ENCODE measurements around the gene MMP17. TPM values are rescaled to one million over a fixed set of nuclear protein-coding genes. Genes with fewer than 3 reads are reported as not detected.

The MMP17 gene
- total RNA-seq, 2 experiments from 2014 or later: not detected

DNA sequence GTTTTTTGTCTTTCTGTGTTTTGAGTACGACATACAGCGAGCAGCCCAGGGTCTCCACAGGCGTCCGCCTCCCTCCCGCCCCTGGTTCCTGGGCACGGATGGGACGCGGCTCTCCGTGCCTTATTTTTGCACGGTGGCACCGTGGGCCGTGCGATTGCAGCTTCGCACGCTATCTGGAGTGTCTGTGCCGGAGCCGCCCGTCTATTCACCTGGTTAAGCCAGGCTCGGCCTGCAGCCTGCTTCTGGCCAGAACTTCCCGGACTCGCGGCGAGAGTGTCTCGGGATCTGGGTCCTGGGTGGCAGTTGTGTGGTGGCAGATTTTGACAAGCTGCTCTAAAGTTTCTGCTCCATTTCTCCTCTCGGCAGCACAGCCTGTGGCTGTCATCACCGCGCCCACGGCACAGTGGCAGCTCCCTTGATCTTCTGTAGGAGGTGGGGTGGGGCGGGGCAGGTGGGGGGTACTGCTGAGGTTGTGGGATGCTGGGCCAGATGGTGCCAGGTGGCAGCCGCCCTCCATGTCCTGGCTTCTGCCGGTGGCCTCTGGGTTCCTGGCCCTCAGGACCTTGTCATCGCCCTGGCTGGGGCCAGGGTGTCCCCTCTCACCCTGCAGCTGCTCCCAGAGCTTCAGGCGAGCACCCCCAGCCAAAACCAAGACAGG lies 2.9 kb downstream of the MMP17 start:
- Histone ChIP-seq H2AFZ (ENCODE audit: low read length) (no peak overlapping the region), H3K9me2 (ENCODE audit: insufficient read depth, low read length) (no peaks in the 10 kb centered on the region), H3K4me3 (ENCODE audit: low read depth, low read length, poor library complexity, severe bottlenecking) (no peak overlapping the region), H3K4me2 (ENCODE audit: low read length) (no peak overlapping the region), H3K79me2 (ENCODE audit: insufficient read depth, low read depth, low read length) (no peaks in the 10 kb centered on the region), H3K36me3 (ENCODE audit: insufficient read depth, low read length) (no peaks in the 10 kb centered on the region), H3K27ac (ENCODE audit: low read depth, low read length, poor library complexity, severe bottlenecking) (no peak overlapping the region), H3K9me3 (ENCODE audit: low read length) (no peaks in the 10 kb centered on the region), H4K20me1 (ENCODE audit: insufficient read depth, low read length) (no peaks in the 10 kb centered on the region), H3K4me1 (ENCODE audit: insufficient read depth, low read length, poor library complexity, severe bottlenecking) (no peaks in the 10 kb centered on the region)
- BruUV-seq (replicated peaks): no TSS peak
- intact Hi-C loops (cut with micrococcal nuclease; ENCODE audit: unreplicated experiment): loop anchor here (5.0 kb wide), 1 partner anchor 224 kb away; no protein-coding TSS in a partner anchor
- ChIA-PET CTCF (ENCODE audit: unreplicated experiment) (no interaction called here), POLR2A (interaction anchor here (0.7 kb wide), 1 partner anchor 49 kb away, joined by 4 read pairs; no protein-coding TSS in a partner anchor)
- DNase-seq (ENCODE audit: low spot score): no peak
- TF ChIP-seq EZH2phosphoT487 (IDR thresholded peaks at IDR 0.05; ENCODE audit: borderline replicate concordance, low read depth, low read length) (no peak), CTCF (conservative IDR thresholded peaks at IDR 0.05; ENCODE audit: low read length) (no peak)

DNA sequence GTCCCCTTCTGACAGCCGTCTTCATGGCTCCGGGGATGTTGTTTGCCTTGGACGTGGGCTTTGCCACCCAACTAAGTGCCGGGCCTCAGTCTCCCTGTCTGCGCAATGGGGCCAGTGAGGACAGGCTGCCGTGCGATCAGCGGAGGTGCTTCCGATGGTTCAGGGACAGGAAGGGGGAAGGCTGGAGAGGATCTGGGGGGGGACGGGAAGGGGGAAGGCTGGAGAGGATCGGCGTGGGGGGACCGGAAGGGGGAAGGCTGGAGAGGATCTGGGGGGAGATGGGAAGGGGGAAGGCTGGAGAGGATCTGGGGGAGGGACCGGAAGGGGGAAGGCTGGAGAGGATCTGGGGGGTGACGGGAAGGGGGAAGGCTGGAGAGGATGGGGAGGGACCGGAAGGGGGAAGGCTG lies 3.4 kb downstream of the MMP17 start:
- intact Hi-C loops (cut with micrococcal nuclease; ENCODE audit: unreplicated experiment): loop anchor here (5.0 kb wide), 1 partner anchor 224 kb away; no protein-coding TSS in a partner anchor
- Histone ChIP-seq H3K36me3 (ENCODE audit: insufficient read depth, low read length) (no peaks in the 10 kb centered on the region), H3K4me1 (ENCODE audit: insufficient read depth, low read length, poor library complexity, severe bottlenecking) (no peaks in the 10 kb centered on the region), H3K4me3 (ENCODE audit: low read depth, low read length, poor library complexity, severe bottlenecking) (no peak overlapping the region), H3K4me2 (ENCODE audit: low read length) (no peak overlapping the region), H3K79me2 (ENCODE audit: insufficient read depth, low read depth, low read length) (no peaks in the 10 kb centered on the region), H3K27ac (ENCODE audit: low read depth, low read length, poor library complexity, severe bottlenecking) (no peak overlapping the region), H3K9me3 (ENCODE audit: low read length) (no peaks in the 10 kb centered on the region), H3K9me2 (ENCODE audit: insufficient read depth, low read length) (no peaks in the 10 kb centered on the region), H2AFZ (ENCODE audit: low read length) (no peak overlapping the region), H4K20me1 (ENCODE audit: insufficient read depth, low read length) (no peaks in the 10 kb centered on the region)
- BruUV-seq (replicated peaks): no TSS peak
- POLR2A ChIA-PET: no interaction called here
- TF ChIP-seq EZH2phosphoT487 (IDR thresholded peaks at IDR 0.05; ENCODE audit: borderline replicate concordance, low read depth, low read length): no peak
- no peak for TF ChIP-seq CTCF (conservative IDR thresholded peaks at IDR 0.05; ENCODE audit: low read length)
- CTCF ChIA-PET (ENCODE audit: unreplicated experiment): no interaction called here
- no peak for DNase-seq (ENCODE audit: low spot score)

All from OCI-LY7 (cell line).